NCI-H345 treated with DMSO at 0.1 percent for 48 hours (cell line): ENCODE data around the gene MPP7.
A peak's percentile ranks its signal among the peaks of the same experiment; 100 is the strongest.
"Not testable (repeated sequence)": the region's sequence is repeated elsewhere in the genome, so short reads cannot be mapped to it uniquely, and the experiment has no call there.

Experiments
- DNase-seq: peaks from one replicate; lab custom pipeline; 2025; ENCODE audit not compliant: unreplicated experiment; lab: John Stamatoyannopoulos, UW

The MPP7 gene

GRCh38 chr10:28302638-28303488, at the start of gene MPP7:
Gene MPP7 (minus strand): TSS chr10:28303064. CDS start chr10:28238604, 64,460 bp downstream.
- DNase-seq, result peak; percentile 91

- no peak for DNase-seq
These were observed 47.0 kb upstream of the MPP7 start for GRCh38 chr10:28349892-28350291.

GRCh38 chr10:28343987-28344895, 41.4 kb upstream of the MPP7 start:
- no peak for DNase-seq

- DNase-seq, result no peak
These were observed 40.4 kb upstream of the MPP7 start for GRCh38 chr10:28343252-28343651.

- DNase-seq, result not testable (repeated sequence)
These were observed 38.8 kb upstream of the MPP7 start for GRCh38 chr10:28341679-28342078.

GRCh38 chr10:28332726-28333125, 29.9 kb upstream of the MPP7 start:
- no peak for DNase-seq

- no peak for DNase-seq
These were observed 29.0 kb upstream of the MPP7 start for GRCh38 chr10:28331841-28332240.

- DNase-seq, result no peak
These were observed 28.2 kb upstream of the MPP7 start for GRCh38 chr10:28331066-28331465.

- no peak for DNase-seq
These were observed 25.5 kb upstream of the MPP7 start for GRCh38 chr10:28328346-28328745.

GRCh38 chr10:28327491-28327880, 24.6 kb upstream of the MPP7 start:
- DNase-seq, result no peak

- no peak for DNase-seq
These were observed 23.9 kb upstream of the MPP7 start for GRCh38 chr10:28326516-28327490.

- DNase-seq, result no peak
These were observed 17.9 kb upstream of the MPP7 start for GRCh38 chr10:28320799-28321198.

- no peak for DNase-seq
These were observed 17.2 kb upstream of the MPP7 start for GRCh38 chr10:28320090-28320489.

- not testable (repeated sequence) for DNase-seq
These were observed 16.2 kb upstream of the MPP7 start for GRCh38 chr10:28319061-28319460.

GRCh38 chr10:28318626-28319025, 15.8 kb upstream of the MPP7 start:
- no peak for DNase-seq

- DNase-seq, result no peak
These were observed 14.9 kb upstream of the MPP7 start for GRCh38 chr10:28317760-28318159.

- no peak for DNase-seq
These were observed 13.8 kb upstream of the MPP7 start for GRCh38 chr10:28316696-28317095.

- no peak for DNase-seq
These were observed 12.3 kb upstream of the MPP7 start for GRCh38 chr10:28315140-28315539.

- DNase-seq, result no peak
These were observed 11.3 kb upstream of the MPP7 start for GRCh38 chr10:28314211-28314610.

- no peak for DNase-seq
These were observed 9.7 kb upstream of the MPP7 start for GRCh38 chr10:28312572-28312971.

GRCh38 chr10:28311104-28311503, 8.2 kb upstream of the MPP7 start:
- DNase-seq, result no peak
